ENCODE measurements around the gene GLCCI1.

The GLCCI1 gene

DNA sequence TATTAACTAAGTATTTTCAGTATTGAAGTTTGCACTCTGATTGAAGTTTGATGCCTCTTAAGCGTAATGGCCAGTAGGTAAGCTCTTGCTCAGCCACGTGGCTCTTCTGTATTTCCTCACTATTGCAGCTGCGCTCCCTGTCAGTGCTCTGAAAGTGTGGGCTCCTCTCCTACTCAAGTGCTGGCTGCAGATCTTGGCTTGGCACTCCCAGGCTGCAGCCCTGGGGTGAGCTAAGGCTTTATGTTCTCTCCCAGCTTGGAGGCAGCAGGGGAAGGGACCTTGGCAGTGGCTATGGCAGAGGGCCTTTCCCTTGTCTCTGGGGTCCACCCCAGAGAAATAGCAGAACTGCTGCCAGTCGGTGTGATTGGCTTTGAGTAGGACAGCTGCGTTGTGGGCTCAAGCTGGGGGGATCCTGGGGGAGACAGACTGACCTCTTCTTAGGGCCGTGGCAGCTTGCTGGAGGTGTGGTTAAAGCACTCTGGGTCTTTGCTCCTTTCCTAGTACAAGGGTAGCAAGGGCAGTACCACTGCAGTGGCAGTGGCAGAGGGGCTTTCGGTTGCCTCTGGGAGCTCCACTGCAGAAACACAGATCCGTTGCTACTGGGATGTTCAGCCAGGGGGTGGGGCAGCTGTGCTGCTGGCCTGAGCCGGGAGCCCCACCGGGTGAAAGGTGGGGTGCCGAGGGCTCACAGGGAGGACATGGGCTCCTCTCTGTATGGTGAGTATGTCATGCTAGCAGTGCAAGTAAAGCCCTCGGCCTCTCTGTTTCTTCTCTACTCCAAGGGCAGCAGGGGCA lies 100.5 kb downstream of the GLCCI1 start:
- H3K9me3 ChIP-seq (ENCODE audit: low read depth, low read length), result no peaks in the 10 kb centered on the region
- no peak for TF ChIP-seq FOXP2 (optimal IDR thresholded peaks at IDR 0.05; ENCODE audit: control extremely low read depth, extremely low read length, insufficient read depth)
- no peak for TF ChIP-seq EZH2 (IDR thresholded peaks at IDR 0.05)
- TF ChIP-seq POLR2AphosphoS5 (IDR thresholded peaks at IDR 0.05; ENCODE audit: borderline replicate concordance, low read depth, low read length), result no peak
- H3K9ac ChIP-seq (ENCODE audit: insufficient read length), result no peak overlapping the region
- H3K36me3 ChIP-seq (ENCODE audit: insufficient read depth, low read length), result no peaks in the 10 kb centered on the region
- H3K4me3 ChIP-seq, result no peak overlapping the region
- DNase-seq (ENCODE audit: low read depth, low spot score), result no peak
- H3K27ac ChIP-seq, result no peak overlapping the region

DNA sequence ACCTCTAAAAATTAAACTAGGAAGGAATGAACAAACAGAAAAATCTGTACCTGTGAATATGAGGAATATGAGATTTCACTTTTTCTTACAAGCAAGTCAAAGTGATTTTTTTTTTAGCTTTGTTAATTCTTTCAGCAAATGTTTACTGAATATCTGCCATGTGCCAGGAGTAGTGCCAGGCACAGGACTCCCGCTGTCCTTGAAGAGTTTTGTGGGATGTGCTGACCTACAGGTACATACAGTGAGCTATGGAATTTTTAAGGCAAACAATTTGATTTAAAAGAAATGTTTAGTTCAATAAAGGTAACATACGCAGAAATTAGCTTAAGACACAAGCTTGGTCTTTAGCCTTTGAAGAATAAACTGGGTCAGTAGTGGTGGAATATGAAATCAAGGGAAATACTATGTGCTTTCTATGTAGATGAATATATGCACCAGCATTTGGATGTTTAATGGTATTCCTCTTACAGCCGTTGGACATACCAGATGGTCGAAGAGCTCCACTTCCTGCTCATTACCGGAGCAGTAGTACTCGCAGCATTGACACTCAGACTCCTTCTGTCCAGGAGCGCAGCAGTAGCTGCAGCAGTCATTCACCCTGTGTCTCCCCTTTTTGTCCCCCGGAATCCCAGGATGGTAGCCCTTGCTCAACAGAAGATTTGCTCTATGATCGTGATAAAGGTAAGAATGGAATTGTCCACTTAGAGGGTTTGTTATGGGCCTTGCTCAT lies 102.0 kb downstream of the GLCCI1 start:
- Histone ChIP-seq H3K4me3 (no peak overlapping the region), H3K9me3 (ENCODE audit: low read depth, low read length) (no peaks in the 10 kb centered on the region), H3K27ac (no peak overlapping the region), H3K9ac (ENCODE audit: insufficient read length) (no peak overlapping the region), H3K36me3 (ENCODE audit: insufficient read depth, low read length) (no peaks in the 10 kb centered on the region)
- DNase-seq (ENCODE audit: low read depth, low spot score), result no peak
- TF ChIP-seq EZH2 (IDR thresholded peaks at IDR 0.05), result no peak
- no peak for TF ChIP-seq FOXP2 (optimal IDR thresholded peaks at IDR 0.05; ENCODE audit: control extremely low read depth, extremely low read length, insufficient read depth)
- TF ChIP-seq POLR2AphosphoS5 (IDR thresholded peaks at IDR 0.05; ENCODE audit: borderline replicate concordance, low read depth, low read length), result no peak

DNA sequence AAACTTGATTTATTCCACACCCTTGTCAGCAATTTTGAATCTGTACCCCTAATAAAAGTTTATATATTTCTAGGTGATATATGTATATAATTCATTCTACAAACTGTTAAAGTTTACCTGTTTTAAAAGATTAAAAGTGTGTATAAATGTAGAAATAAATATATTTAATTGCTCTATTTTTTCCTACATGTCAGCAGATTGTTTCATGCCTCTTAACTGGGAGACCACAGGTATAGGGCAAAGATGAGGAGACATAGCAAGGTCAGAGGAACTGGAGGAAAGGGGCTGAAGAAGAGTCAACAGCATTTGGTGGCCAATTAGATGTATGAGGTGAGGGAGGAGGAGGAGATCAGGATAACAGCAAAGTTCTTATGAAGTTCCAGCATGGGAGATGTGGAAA lies 109.8 kb downstream of the GLCCI1 start:
- H3K4me3 ChIP-seq, result no peak overlapping the region
- DNase-seq (ENCODE audit: low read depth, low spot score), result no peak
- no peak overlapping the region for H3K27ac ChIP-seq
- H3K9ac ChIP-seq (ENCODE audit: insufficient read length), result no peak overlapping the region
- no peaks in the 10 kb centered on the region for H3K9me3 ChIP-seq (ENCODE audit: low read depth, low read length)
- no peaks in the 10 kb centered on the region for H3K36me3 ChIP-seq (ENCODE audit: insufficient read depth, low read length)
- no peak for TF ChIP-seq POLR2AphosphoS5 (IDR thresholded peaks at IDR 0.05; ENCODE audit: borderline replicate concordance, low read depth, low read length)
- TF ChIP-seq EZH2 (IDR thresholded peaks at IDR 0.05), result no peak
- TF ChIP-seq FOXP2 (optimal IDR thresholded peaks at IDR 0.05; ENCODE audit: control extremely low read depth, extremely low read length, insufficient read depth), result no peak

DNA sequence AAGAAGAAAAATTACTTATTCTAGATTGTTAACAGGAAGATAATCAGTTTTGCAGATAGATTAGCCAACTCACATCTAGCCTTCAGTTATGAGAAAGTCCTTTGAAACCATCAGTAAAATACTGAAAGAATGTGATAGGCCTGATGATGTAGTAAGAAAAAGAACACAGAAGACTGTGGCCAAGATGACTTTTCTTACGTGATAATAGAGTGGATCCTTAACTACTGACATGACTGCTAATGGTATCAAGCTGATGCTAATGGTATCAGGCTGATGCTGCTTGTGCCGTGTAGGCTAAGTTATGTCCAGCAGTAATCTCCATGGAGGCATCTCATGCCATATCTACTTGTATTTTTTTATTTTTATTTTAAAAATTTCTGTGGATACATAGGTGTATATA lies 114.2 kb downstream of the GLCCI1 start:
- Histone ChIP-seq H3K4me3 (no peak overlapping the region), H3K36me3 (ENCODE audit: insufficient read depth, low read length) (no peaks in the 10 kb centered on the region), H3K9ac (ENCODE audit: insufficient read length) (no peak overlapping the region), H3K9me3 (ENCODE audit: low read depth, low read length) (no peaks in the 10 kb centered on the region), H3K27ac (no peak overlapping the region)
- no peak for DNase-seq (ENCODE audit: low read depth, low spot score)
- TF ChIP-seq EZH2 (IDR thresholded peaks at IDR 0.05), result no peak
- no peak for TF ChIP-seq POLR2AphosphoS5 (IDR thresholded peaks at IDR 0.05; ENCODE audit: borderline replicate concordance, low read depth, low read length)
- no peak for TF ChIP-seq FOXP2 (optimal IDR thresholded peaks at IDR 0.05; ENCODE audit: control extremely low read depth, extremely low read length, insufficient read depth)

DNA sequence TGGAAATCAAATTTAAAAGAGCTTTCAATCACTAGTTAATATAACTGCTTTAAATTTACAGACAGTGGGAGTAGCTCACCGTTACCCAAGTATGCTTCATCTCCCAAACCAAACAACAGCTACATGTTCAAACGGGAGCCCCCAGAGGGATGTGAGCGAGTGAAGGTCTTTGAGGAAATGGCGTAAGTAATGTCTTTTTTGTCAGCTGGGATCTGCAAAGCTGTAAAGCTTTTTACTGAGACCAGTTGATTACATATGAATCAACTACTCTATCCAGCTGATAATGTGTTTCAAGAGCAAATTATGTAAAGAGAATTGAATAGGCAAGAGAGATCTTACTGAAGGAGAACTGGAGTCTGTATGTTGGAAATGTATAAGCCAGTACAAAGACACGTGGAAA lies 116.2 kb downstream of the GLCCI1 start:
- no peaks in the 10 kb centered on the region for H3K36me3 ChIP-seq (ENCODE audit: insufficient read depth, low read length)
- H3K4me3 ChIP-seq, result no peak overlapping the region
- TF ChIP-seq POLR2AphosphoS5 (IDR thresholded peaks at IDR 0.05; ENCODE audit: borderline replicate concordance, low read depth, low read length), result no peak
- no peak for TF ChIP-seq EZH2 (IDR thresholded peaks at IDR 0.05)
- TF ChIP-seq FOXP2 (optimal IDR thresholded peaks at IDR 0.05; ENCODE audit: control extremely low read depth, extremely low read length, insufficient read depth), result no peak
- no peak overlapping the region for H3K27ac ChIP-seq
- H3K9ac ChIP-seq (ENCODE audit: insufficient read length), result no peak overlapping the region
- no peaks in the 10 kb centered on the region for H3K9me3 ChIP-seq (ENCODE audit: low read depth, low read length)
- no peak for DNase-seq (ENCODE audit: low read depth, low spot score)

DNA sequence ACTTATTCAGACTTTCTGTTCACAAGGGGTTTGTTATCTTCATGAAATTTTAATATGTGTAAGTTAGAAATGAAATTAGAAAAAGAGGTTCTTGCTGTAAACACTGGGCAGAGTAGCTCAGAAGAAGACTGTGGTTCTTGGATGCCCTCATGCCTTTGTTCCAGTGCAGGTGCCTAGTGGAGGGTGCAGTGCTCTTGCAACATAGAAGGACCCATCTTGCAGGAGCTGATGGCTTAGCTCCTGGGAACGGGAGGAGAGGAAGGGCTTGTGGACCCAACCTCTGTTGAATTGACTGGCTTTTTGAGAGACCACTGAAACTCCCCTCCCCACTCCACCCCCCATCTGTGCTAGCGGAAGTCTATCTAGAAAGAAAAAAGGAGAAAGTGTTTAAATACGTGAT lies 116.8 kb downstream of the GLCCI1 start:
- Histone ChIP-seq H3K9me3 (ENCODE audit: low read depth, low read length) (no peaks in the 10 kb centered on the region), H3K4me3 (no peak overlapping the region), H3K27ac (no peak overlapping the region), H3K9ac (ENCODE audit: insufficient read length) (no peak overlapping the region), H3K36me3 (ENCODE audit: insufficient read depth, low read length) (no peaks in the 10 kb centered on the region)
- TF ChIP-seq FOXP2 (optimal IDR thresholded peaks at IDR 0.05; ENCODE audit: control extremely low read depth, extremely low read length, insufficient read depth), result no peak
- no peak for TF ChIP-seq EZH2 (IDR thresholded peaks at IDR 0.05)
- TF ChIP-seq POLR2AphosphoS5 (IDR thresholded peaks at IDR 0.05; ENCODE audit: borderline replicate concordance, low read depth, low read length), result no peak
- DNase-seq (ENCODE audit: low read depth, low spot score), result no peak

DNA sequence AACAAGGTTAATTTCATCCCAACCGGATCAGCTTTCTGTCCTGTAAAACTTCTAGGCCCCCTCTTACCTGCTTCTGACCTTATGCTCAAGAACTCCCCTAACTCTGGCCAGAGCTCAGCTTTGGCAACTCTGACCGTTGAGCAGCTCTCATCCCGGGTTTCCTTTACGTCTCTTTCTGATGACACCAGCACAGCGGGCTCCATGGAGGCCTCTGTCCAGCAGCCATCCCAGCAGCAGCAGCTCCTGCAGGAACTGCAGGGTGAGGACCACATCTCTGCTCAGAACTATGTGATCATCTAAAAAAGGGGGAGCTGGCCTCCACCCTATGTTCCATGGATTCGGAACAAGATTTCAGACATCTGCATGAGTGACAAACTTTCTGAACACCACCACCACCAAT lies 117.6 kb downstream of the GLCCI1 start:
- H3K4me3 ChIP-seq, result no peak overlapping the region
- no peak overlapping the region for H3K9ac ChIP-seq (ENCODE audit: insufficient read length)
- H3K9me3 ChIP-seq (ENCODE audit: low read depth, low read length), result no peaks in the 10 kb centered on the region
- TF ChIP-seq FOXP2 (optimal IDR thresholded peaks at IDR 0.05; ENCODE audit: control extremely low read depth, extremely low read length, insufficient read depth), result no peak
- TF ChIP-seq POLR2AphosphoS5 (IDR thresholded peaks at IDR 0.05; ENCODE audit: borderline replicate concordance, low read depth, low read length), result no peak
- no peak for TF ChIP-seq EZH2 (IDR thresholded peaks at IDR 0.05)
- H3K27ac ChIP-seq, result no peak overlapping the region
- H3K36me3 ChIP-seq (ENCODE audit: insufficient read depth, low read length), result no peaks in the 10 kb centered on the region
- no peak for DNase-seq (ENCODE audit: low read depth, low spot score)

DNA sequence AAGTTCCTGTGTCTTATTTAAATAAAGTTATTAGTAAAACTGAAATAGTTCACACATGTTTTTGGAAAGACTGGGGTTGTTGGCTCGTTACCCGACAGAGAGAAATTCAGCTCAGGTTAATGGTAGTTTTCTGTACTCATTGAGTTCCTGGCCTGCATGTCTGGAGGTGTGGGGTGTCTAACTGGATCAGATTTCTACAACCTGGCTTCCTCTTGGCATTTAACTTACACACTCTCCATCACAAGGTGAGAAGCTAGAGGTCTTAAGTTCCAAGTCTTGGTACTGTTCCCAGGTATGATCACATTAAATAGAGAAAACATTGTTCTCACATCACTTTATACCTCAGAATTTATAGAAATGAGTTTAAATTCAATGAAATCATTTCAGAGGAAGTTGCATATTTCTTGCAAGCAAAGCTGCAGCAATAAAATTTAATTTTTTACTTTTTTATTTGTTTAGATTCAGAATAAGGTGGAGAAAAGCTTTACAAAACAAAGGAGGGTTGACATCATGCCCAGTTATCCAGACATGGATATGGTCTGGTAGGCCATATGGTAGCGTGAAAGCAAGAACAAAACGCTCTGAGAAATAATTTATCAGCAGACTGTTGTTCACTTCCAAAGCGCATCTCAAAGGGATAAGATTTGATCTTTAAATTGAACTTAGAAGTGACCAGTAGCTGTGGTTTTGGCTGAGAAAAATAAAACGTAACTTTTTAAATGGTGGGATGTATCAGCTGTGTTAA lies 120.6 kb downstream of the GLCCI1 start:
- Histone ChIP-seq H3K27ac (no peak overlapping the region), H3K9me3 (ENCODE audit: low read depth, low read length) (no peaks in the 10 kb centered on the region), H3K4me3 (no peak overlapping the region), H3K36me3 (ENCODE audit: insufficient read depth, low read length) (no peaks in the 10 kb centered on the region), H3K9ac (ENCODE audit: insufficient read length) (no peak overlapping the region)
- no peak for TF ChIP-seq EZH2 (IDR thresholded peaks at IDR 0.05)
- TF ChIP-seq POLR2AphosphoS5 (IDR thresholded peaks at IDR 0.05; ENCODE audit: borderline replicate concordance, low read depth, low read length), result no peak
- no peak for TF ChIP-seq FOXP2 (optimal IDR thresholded peaks at IDR 0.05; ENCODE audit: control extremely low read depth, extremely low read length, insufficient read depth)
- no peak for DNase-seq (ENCODE audit: low read depth, low spot score)

All from SK-N-MC (cell line).